Measurements from ENCODE around the gene OMG. TPM values are rescaled to one million over a fixed set of nuclear protein-coding genes. Genes with fewer than 3 reads are reported as not detected.

Gene OMG
- total RNA-seq, 1 donor from 2014 or later: 0.25 TPM

DNA sequence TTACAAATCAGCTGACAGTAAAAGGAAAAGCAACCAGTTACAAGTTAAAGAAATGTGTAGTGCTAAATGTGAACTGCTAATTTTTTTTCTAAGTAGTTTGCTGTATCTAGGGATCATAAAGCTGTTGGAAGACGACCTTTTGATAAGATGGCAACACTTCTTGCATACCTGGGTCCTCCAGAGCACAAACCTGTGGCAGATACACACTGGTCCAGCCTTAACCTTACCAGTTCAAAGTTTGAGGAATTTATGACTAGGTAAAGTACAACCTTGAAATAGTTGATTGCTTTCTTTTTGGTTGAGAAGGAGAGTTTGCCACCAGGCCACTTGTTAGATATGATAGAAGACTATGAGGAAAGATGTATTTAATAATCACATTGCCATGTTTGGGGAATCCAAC lies 35.4 kb downstream of the OMG start:
- TF ChIP-seq, protein P1, sequence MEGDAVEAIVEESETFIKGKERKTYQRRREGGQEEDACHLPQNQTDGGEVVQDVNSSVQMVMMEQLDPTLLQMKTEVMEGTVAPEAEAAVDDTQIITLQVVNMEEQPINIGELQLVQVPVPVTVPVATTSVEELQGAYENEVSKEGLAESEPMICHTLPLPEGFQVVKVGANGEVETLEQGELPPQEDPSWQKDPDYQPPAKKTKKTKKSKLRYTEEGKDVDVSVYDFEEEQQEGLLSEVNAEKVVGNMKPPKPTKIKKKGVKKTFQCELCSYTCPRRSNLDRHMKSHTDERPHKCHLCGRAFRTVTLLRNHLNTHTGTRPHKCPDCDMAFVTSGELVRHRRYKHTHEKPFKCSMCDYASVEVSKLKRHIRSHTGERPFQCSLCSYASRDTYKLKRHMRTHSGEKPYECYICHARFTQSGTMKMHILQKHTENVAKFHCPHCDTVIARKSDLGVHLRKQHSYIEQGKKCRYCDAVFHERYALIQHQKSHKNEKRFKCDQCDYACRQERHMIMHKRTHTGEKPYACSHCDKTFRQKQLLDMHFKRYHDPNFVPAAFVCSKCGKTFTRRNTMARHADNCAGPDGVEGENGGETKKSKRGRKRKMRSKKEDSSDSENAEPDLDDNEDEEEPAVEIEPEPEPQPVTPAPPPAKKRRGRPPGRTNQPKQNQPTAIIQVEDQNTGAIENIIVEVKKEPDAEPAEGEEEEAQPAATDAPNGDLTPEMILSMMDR (IDR thresholded peaks at IDR 0.05; ENCODE audit: borderline replicate concordance): no peak
- Histone ChIP-seq H3K36me3 (peaks cover 50% of the 10 kb centered on the region), H3K9me3 (replicated peaks) (no peaks in the 10 kb centered on the region), H3K27me3 (ENCODE audit: low read depth) (no peaks in the 10 kb centered on the region), H3K4me1 (no peaks in the 10 kb centered on the region), H3K27ac (replicated peaks) (no peak overlapping the region), H3K4me3 (no peak overlapping the region)
- intact Hi-C loops (cut with micrococcal nuclease): no loop called here
- no peak for DNase-seq

DNA sequence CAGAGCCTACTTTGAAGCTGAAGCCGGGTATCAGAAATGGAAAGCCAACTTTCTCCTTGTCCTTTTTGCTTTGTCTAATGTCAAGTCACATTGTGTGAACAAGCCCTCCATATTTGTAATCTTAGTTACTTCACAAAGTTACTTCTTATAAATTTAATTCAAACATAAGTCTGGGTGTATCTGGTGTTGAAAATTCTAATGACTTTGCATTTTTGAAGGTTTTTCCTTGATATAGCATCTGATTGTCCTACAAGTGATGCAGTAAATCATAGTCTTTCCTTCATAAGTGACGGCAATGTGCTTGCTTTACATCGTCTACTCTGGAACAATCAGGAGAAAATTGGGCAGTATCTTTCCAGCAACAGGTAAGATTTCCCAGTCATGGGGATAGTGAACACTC lies 36.9 kb downstream of the OMG start:
- peaks cover 35% of the 10 kb centered on the region for H3K36me3 ChIP-seq
- TF ChIP-seq, protein P1 (IDR thresholded peaks at IDR 0.05; ENCODE audit: borderline replicate concordance): no peak
- H3K27me3 ChIP-seq (ENCODE audit: low read depth): no peaks in the 10 kb centered on the region
- intact Hi-C loops (cut with micrococcal nuclease): no loop called here
- H3K4me3 ChIP-seq: no peak overlapping the region
- no peak overlapping the region for H3K27ac ChIP-seq (replicated peaks)
- no peaks in the 10 kb centered on the region for H3K9me3 ChIP-seq (replicated peaks)
- no peaks in the 10 kb centered on the region for H3K4me1 ChIP-seq
- DNase-seq: no peak

DNA sequence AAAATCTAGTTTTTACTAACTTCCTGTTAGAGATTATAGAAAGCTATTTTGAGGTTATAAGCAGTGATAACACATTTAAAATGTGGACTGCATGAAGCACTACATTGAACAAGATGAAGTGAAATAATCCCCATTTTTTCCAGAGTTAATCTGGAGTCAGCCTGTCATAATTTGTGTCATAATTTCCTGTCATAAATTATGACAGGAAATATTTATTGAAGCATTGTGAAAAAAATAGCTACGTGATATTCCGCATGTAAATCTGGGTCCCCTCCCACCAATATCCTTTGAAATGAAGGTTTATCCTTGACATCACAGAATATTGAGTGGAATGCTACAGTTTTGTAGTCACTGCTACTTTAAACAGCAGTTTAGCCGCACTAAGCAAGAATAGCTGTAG lies 40.1 kb downstream of the OMG start:
- Histone ChIP-seq H3K27me3 (ENCODE audit: low read depth) (no peaks in the 10 kb centered on the region), H3K9me3 (replicated peaks) (no peaks in the 10 kb centered on the region), H3K4me1 (peaks cover under 1% of the 10 kb centered on the region), H3K27ac (replicated peaks) (no peak overlapping the region), H3K4me3 (no peak overlapping the region), H3K36me3 (peaks cover 31% of the 10 kb centered on the region)
- TF ChIP-seq, protein P1 (IDR thresholded peaks at IDR 0.05; ENCODE audit: borderline replicate concordance): no peak
- intact Hi-C loops (cut with micrococcal nuclease): no loop called here
- no peak for DNase-seq

DNA sequence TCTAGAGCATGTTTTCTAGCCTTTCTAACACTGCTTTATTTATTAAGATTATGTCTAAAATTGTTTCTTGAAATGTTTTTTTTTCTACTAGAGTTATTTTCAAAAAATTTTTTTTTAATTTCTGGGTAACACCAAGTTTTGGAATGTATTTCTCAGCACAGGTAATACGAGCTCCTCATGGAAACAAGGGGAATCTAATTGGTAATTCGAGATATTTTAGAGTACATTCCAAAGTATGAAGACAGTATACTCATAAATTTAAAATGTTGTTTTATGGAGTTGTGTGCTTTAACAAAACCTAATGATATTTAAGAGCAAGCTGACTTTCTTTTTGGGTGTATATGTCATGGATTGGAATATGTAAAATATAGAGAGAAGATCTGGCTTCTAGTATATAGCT lies 42.4 kb downstream of the OMG start:
- intact Hi-C loops (cut with micrococcal nuclease): no loop called here
- Histone ChIP-seq H3K27ac (replicated peaks) (no peak overlapping the region), H3K36me3 (peaks cover 19% of the 10 kb centered on the region), H3K9me3 (replicated peaks) (no peaks in the 10 kb centered on the region), H3K27me3 (ENCODE audit: low read depth) (no peaks in the 10 kb centered on the region), H3K4me1 (peaks cover 23% of the 10 kb centered on the region), H3K4me3 (no peak overlapping the region)
- TF ChIP-seq, protein P1 (IDR thresholded peaks at IDR 0.05; ENCODE audit: borderline replicate concordance): no peak
- DNase-seq: no peak

DNA sequence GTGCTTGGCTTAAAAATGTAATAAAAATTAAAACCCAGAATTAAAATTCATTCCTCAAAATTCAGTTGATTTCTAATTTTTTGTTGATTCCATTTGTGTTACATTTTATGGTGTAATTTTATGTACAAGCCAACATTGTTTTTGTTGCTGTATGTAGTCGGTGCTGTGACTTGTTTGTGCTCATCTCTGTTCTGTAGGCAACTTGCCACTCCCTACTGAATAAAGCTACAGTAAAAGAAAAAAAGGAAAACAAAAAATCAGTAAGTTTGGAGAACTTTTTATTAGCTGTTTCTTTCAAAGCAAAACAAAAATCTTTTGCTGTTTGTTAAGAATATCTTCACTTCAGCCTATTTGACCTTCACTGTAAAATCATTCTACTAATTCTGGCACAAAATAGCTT lies 44.3 kb downstream of the OMG start:
- Histone ChIP-seq H3K9me3 (replicated peaks) (no peaks in the 10 kb centered on the region), H3K27me3 (ENCODE audit: low read depth) (no peaks in the 10 kb centered on the region), H3K4me1 (peaks cover 26% of the 10 kb centered on the region), H3K36me3 (peaks cover 26% of the 10 kb centered on the region), H3K27ac (replicated peaks) (no peak overlapping the region), H3K4me3 (no peak overlapping the region)
- DNase-seq: no peak
- TF ChIP-seq, protein P1 (IDR thresholded peaks at IDR 0.05; ENCODE audit: borderline replicate concordance): no peak
- intact Hi-C loops (cut with micrococcal nuclease): no loop called here

DNA sequence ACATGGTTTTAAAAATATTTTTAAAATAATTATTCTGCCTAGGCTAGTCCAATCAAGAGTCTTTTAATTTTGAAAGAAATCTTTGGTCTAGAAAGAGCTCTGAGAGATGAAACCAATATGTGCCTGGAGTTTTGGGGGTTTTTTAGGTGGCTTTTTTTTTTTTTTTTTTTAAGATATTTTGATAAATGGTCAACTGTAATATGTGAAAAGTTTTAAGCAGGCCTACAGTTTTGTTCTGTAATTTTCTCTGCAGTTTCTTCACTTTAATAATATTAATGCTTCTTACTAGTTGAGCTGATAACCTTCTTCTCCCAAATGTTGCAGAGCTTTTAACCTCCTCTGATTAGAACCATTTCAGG lies 45.1 kb downstream of the OMG start:
- intact Hi-C loops (cut with micrococcal nuclease): no loop called here
- H3K27ac ChIP-seq (replicated peaks): no peak overlapping the region
- peaks cover 26% of the 10 kb centered on the region for H3K4me1 ChIP-seq
- DNase-seq: no peak
- peaks cover 27% of the 10 kb centered on the region for H3K36me3 ChIP-seq
- no peaks in the 10 kb centered on the region for H3K27me3 ChIP-seq (ENCODE audit: low read depth)
- no peaks in the 10 kb centered on the region for H3K9me3 ChIP-seq (replicated peaks)
- no peak overlapping the region for H3K4me3 ChIP-seq
- TF ChIP-seq, protein P1 (IDR thresholded peaks at IDR 0.05; ENCODE audit: borderline replicate concordance): no peak
